Lung (tissue), 12 donors: ENCODE measurements around the gene LYPD3. TPM values are rescaled to one million over a fixed set of nuclear protein-coding genes. Genes with fewer than 3 reads are reported as not detected.

Experiments
- ATAC-seq: fragments of 200-7000 bp; cut with Tn5 transposase; one replicate; pipeline ENCODE4 v1.9.1; 2020; ENCODE audit warnings: moderate number of reproducible peaks; ENCODE audit not compliant: insufficient read depth, low FRiP score
- DNase-seq, 3 donors: peaks; one replicate each; pipeline ENCODE4 v3.0.0-alpha.2; 2013 to 2017
- H3K27ac ChIP-seq, 2 donors: one replicate each; pipeline ENCODE4 v1.5.1; 2013; ENCODE audit warnings: mild to moderate bottlenecking in 2 of 2, moderate library complexity in 2 of 2, control low read depth in 1 of 2, inconsistent platforms in 1 of 2, low read depth in 1 of 2, low read length in 1 of 2
- H3K27me3 ChIP-seq, 3 donors: one replicate each; pipeline ENCODE4 v1.5.1; 2013; ENCODE audit warnings: low read length in 2 of 3; ENCODE audit not compliant: control insufficient read depth in 3 of 3, insufficient read depth in 3 of 3
- H3K36me3 ChIP-seq, 4 donors: one replicate each; pipeline ENCODE4 v1.5.1; 2013; ENCODE audit warnings: low read length in 4 of 4, mild to moderate bottlenecking in 1 of 4, moderate library complexity in 1 of 4; ENCODE audit not compliant: control insufficient read depth in 4 of 4, insufficient read depth in 4 of 4
- H3K4me1 ChIP-seq, 5 donors: one replicate each; pipeline ENCODE4 v1.5.1; 2013; ENCODE audit warnings: low read length in 5 of 5, mild to moderate bottlenecking in 2 of 5, moderate library complexity in 1 of 5; ENCODE audit not compliant: control insufficient read depth in 5 of 5, insufficient read depth in 5 of 5
- H3K4me3 ChIP-seq: one replicate; pipeline ENCODE4 v1.5.1; 2013; ENCODE audit warnings: mild to moderate bottlenecking, control low read depth, moderate library complexity
- H3K9ac ChIP-seq, 2 donors: one replicate each; pipeline ENCODE4 v1.5.1; 2013; ENCODE audit warnings: low read length in 2 of 2, control low read depth in 1 of 2; ENCODE audit not compliant: insufficient read depth in 1 of 2
- H3K9me3 ChIP-seq, 4 donors: one replicate each; pipeline ENCODE4 v1.5.1; 2013; ENCODE audit warnings: low read length in 3 of 4, mild to moderate bottlenecking in 1 of 4, moderate library complexity in 1 of 4; ENCODE audit not compliant: control insufficient read depth in 4 of 4, insufficient read depth in 3 of 4
- CTCF ChIP-seq: IDR thresholded peaks from 2 replicates; pipeline ENCODE4 v1.5.1; 2012; ENCODE audit warnings: mild to moderate bottlenecking; ENCODE audit errors: control extremely low read depth, extremely low read depth
- WGBS, 2 donors: extraction: QIAGEN DNeasy Blood & Tissue Kit; methylation state at CpG; one replicate each; pipeline ENCODE4 v1.1.7; 2013; 5-methylcytosine and 5-hydroxymethylcytosine counted together
- polyA plus RNA-seq, 2 donors: library from polyadenylated mRNA; stranded (reverse); fragments of 200-250 nt; gene quantifications; one replicate each; pipeline ENCODE4 v1.2.1, GENCODE V29; 2013
- total RNA-seq, 2 donors: library from RNA; depleted of rRNA in 1 of 2; stranded (reverse); fragments of >200 nt in 1 of 2; gene quantifications; one replicate each; pipeline ENCODE4 v1.2.1, GENCODE V29; 2014 to 2021
- donor health status: control.
- donor health status: control.
- donor health status: Bipolar disorder and iron deficiency.
- donor health status: healthy.
- donor health status: DM: yes; HTN: yes; CAD: no.

The LYPD3 gene
- total and polyA plus RNA-seq, 4 donors: 0.28 to 1.7 (median 0.95) TPM

GRCh38 chr19:43462383-43462782 is 3.0 kb downstream of the LYPD3 start:
- WGBS, 2 donors: 90 to 91% methylated on average over 7 of the region's 7 CpGs
- H3K4me1 ChIP-seq: peaks cover 0 to 9% (median 0%) of the 10 kb centered on the region in 5 donors
- DNase-seq: no peak
- H3K9me3 ChIP-seq: no peaks in the 10 kb centered on the region
- no peak for TF ChIP-seq CTCF
- H3K27ac ChIP-seq: no peak overlapping the region
- H3K4me3 ChIP-seq: no peak overlapping the region
- no peak for ATAC-seq
- H3K36me3 ChIP-seq: no peaks in the 10 kb centered on the region
- peaks cover 0 to 13% (median 11%) of the 10 kb centered on the region in 3 donors for H3K27me3 ChIP-seq
- H3K9ac ChIP-seq: no peak overlapping the region

- Histone ChIP-seq H3K9me3 (no peaks in the 10 kb centered on the region), H3K36me3 (no peaks in the 10 kb centered on the region), H3K27me3 (peaks cover 0 to 13% (median 11%) of the 10 kb centered on the region in 3 donors), H3K4me1 (peaks cover 0 to 9% (median 0%) of the 10 kb centered on the region in 5 donors), H3K27ac (no peak overlapping the region), H3K4me3 (no peak overlapping the region), H3K9ac (no peak overlapping the region)
- DNase-seq: no peak
- TF ChIP-seq CTCF: no peak
- ATAC-seq: no peak
- WGBS, 2 donors: 89 to 95% methylated on average over 12 of the region's 12 CpGs
These were observed 4.1 kb downstream of the LYPD3 start for GRCh38 chr19:43461303-43461702.

GRCh38 chr19:43460362-43461016 is 4.9 kb downstream of the LYPD3 start:
- Histone ChIP-seq H3K9ac (no peak overlapping the region), H3K9me3 (no peaks in the 10 kb centered on the region), H3K27me3 (peaks cover 0 to 5% (median 4%) of the 10 kb centered on the region in 3 donors), H3K36me3 (no peaks in the 10 kb centered on the region), H3K27ac (no peak overlapping the region), H3K4me1 (peaks cover 0 to 9% (median 0%) of the 10 kb centered on the region in 5 donors), H3K4me3 (no peak overlapping the region)
- no peak for ATAC-seq
- TF ChIP-seq CTCF: no peak
- DNase-seq: no peak
- 88 to 89% methylated on average over 16 of the region's 16 CpGs for WGBS, 2 donors

- Histone ChIP-seq H3K4me1 (peaks cover 0 to under 1% (median 0%) of the 10 kb centered on the region in 5 donors), H3K9ac (no peak overlapping the region), H3K36me3 (no peaks in the 10 kb centered on the region), H3K9me3 (no peaks in the 10 kb centered on the region), H3K27me3 (no peaks in the 10 kb centered on the region), H3K27ac (no peak overlapping the region), H3K4me3 (no peak overlapping the region)
- DNase-seq (no peak), ATAC-seq (no peak)
- 86 to 90% methylated on average over 4 of the region's 4 CpGs for WGBS, 2 donors
- no peak for TF ChIP-seq CTCF
These were observed 7.6 kb downstream of the LYPD3 start for GRCh38 chr19:43457809-43458208.
